Activated effector memory CD4-positive, alpha-beta T cell treated with anti-CD3 and anti-CD28 coated beads, Interleukin-2, amount 50 U/mL, for 16 hours (primary cell): ENCODE data around the gene OPRD1.
A peak's percentile ranks its signal among the peaks of the same experiment; 100 is the strongest.

Experiments used
- DNase-seq: peaks from one replicate; pipeline ENCODE4 v3.0.0-alpha.2; 2020

Gene OPRD1

DNA sequence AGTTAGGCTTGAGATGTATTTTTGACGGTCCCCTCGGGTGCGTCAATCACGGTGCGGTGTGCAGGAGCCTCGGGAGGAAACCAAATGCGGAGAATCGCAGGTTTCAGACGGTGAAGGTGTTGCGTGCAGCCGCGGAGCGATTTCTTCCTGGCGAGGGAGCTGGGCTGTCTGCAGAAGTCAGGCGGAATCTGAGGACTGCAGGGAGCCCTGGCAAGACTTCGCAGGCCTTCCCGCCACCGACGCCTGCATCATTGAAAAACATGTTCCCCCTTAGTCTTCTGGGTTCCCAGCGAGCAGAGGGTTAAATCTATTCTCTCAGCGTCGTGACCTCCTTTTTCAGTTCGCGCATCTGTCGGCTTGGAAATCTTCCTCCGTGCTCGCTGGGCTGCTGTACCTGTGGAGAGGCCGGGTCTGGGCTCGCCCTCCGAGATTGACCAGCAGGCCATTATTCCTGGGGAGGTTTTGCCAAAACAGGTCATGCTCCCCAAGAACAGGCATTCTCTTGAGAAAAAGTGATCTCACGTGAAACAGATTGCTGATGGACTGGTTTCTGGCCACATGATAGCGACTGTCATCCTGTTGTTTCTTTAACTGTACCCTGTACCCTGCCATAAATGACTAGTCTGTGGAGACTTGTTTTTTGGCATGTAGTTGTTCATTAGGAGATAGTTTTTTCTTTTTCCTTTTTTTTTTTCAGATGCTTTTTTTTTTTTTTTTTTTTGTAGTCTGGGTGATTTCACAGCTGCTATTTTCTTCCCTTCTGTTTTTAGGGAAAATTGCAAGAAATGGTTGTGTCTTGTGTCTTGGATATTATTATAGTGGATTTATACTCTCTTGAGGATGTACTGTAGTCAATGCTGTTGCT, 103.3 kb downstream of the OPRD1 start:
- peak; percentile 81 for DNase-seq

DNA sequence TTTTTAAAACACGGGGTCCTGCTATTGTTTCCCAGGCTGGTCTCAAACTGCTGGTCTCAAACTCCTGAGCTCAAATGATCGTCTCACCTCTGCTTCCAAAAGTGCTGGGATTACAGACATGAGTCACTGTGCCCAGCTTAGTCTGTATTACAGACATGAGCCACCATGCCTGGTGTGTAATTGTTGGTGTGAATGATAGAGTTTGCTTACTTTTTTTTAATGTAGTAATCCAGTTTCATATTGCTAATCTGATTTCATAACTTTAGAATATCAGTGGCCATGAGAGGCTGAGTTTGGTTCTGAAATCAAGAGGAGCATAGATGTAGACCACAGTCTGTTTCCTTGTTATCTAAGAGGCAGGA, 105.8 kb downstream of the OPRD1 start:
- no peak for DNase-seq
